Measurements from ENCODE around the gene DCLK2. TPM values are rescaled to one million over a fixed set of nuclear protein-coding genes. Genes with fewer than 3 reads are reported as not detected.

Gene DCLK2
- total and polyA plus RNA-seq, 2 of the 8 experiments (the other 6 are each of a cell fraction or from before 2014, with no cell fraction given), result 0.32 to 0.37 TPM

GRCh38 chr4:150072471-150072870 lies 5.8 kb upstream of the DCLK2 start:
- H3K23ac ChIP-seq (ENCODE audit: insufficient read length), result no peak overlapping the region
- H3K27me3 ChIP-seq (replicated peaks in 1 of 4; ENCODE audit: control insufficient read depth in 3 of 4, extremely low read depth in 1 of 4, insufficient read depth in 3 of 4, low read length in 3 of 4), result peaks cover 0 to 5% (median 2%) of the 10 kb centered on the region in 4 experiments; a peak in 2 of 7 replicates
- no peak overlapping the region for H2BK120ac ChIP-seq (replicated peaks; ENCODE audit: low read depth, low read length)
- 87% methylated on average over 4 of the region's 4 CpGs; no CpG with 5 or more reads in 1 of the 2 experiments for WGBS, 2 experiments (ENCODE audit: extremely low coverage in 1 of 2, insufficient coverage in 1 of 2, insufficient read length in 1 of 2, insufficient replicate concordance in 2 of 2, low coverage in 1 of 2, low lambda C conversion rate in 2 of 2, missing lambda C conversion rate in 1 of 2)
- H3K9ac ChIP-seq (replicated peaks in 1 of 4; ENCODE audit: extremely low read depth in 1 of 4, low read depth in 3 of 4, low read length in 3 of 4), result no peak overlapping the region
- H2BK15ac ChIP-seq (ENCODE audit: low read length), result no peak overlapping the region
- H3K18ac ChIP-seq (ENCODE audit: extremely low read depth, low read length), result no peak overlapping the region
- no peak overlapping the region for H4K8ac ChIP-seq (ENCODE audit: extremely low read depth, insufficient read depth, low read length)
- H3K23me2 ChIP-seq (ENCODE audit: low read depth, low read length), result no peaks in the 10 kb centered on the region
- no peaks in the 10 kb centered on the region for H3K36me3 ChIP-seq (ENCODE audit: control insufficient read depth in 2 of 4, insufficient read depth in 4 of 4, low read length in 3 of 4)
- H3K79me2 ChIP-seq (ENCODE audit: control insufficient read depth in 1 of 2, insufficient read depth in 2 of 2, low read length in 2 of 2), result no peaks in the 10 kb centered on the region
- TF ChIP-seq TBP (IDR thresholded peaks at IDR 0.05; ENCODE audit: low read depth, low read length), result no peak
- TF ChIP-seq TAF1 (IDR thresholded peaks at IDR 0.05; ENCODE audit: low read depth, low read length), result no peak
- no peak overlapping the region for H4K5ac ChIP-seq (ENCODE audit: insufficient read length, low read depth, low read length)
- no peak overlapping the region for H2BK5ac ChIP-seq (ENCODE audit: low read depth, low read length)
- no peaks in the 10 kb centered on the region; a peak in 1 of 7 replicates for H3K4me1 ChIP-seq (replicated peaks in 1 of 4; ENCODE audit: control insufficient read depth in 3 of 4, insufficient read depth in 4 of 4, low read length in 3 of 4)
- no peak overlapping the region for H3K56ac ChIP-seq (replicated peaks; ENCODE audit: insufficient read length, low read depth, low read length)
- no peak overlapping the region for H4K91ac ChIP-seq (replicated peaks; ENCODE audit: insufficient read length, low read length)
- no peak overlapping the region for H2BK12ac ChIP-seq (ENCODE audit: low read depth, low read length)
- no peaks in the 10 kb centered on the region for H3K79me1 ChIP-seq (ENCODE audit: low read depth, low read length)
- H3K4me2 ChIP-seq (ENCODE audit: insufficient read depth in 1 of 2, low read depth in 2 of 2, low read length in 2 of 2), result no peak overlapping the region
- no peaks in the 10 kb centered on the region for H3K9me3 ChIP-seq (ENCODE audit: insufficient read depth in 2 of 2, low read depth in 1 of 2, low read length in 1 of 2)
- H2BK20ac ChIP-seq (ENCODE audit: low read length), result no peak overlapping the region
- no peak overlapping the region for H3K4me3 ChIP-seq (ENCODE audit: extremely low read depth in 1 of 4, insufficient read depth in 2 of 4, low read depth in 3 of 4, low read length in 4 of 4)
- H3K27ac ChIP-seq (ENCODE audit: low read depth, low read length), result no peak overlapping the region
- H4K20me1 ChIP-seq (replicated peaks in 1 of 2; ENCODE audit: control insufficient read depth in 1 of 2, insufficient read depth in 2 of 2, low read length in 2 of 2), result no peaks in the 10 kb centered on the region
- CTCF ChIA-PET (ENCODE audit: partially characterized antibody), result interaction anchor here (0.6 to 1.4 kb wide), 2 partner anchors 144 to 170 kb away, joined by 3 to 5 read pairs; no protein-coding TSS in a partner anchor
- H2AK5ac ChIP-seq (ENCODE audit: low read depth, low read length), result no peak overlapping the region
- no peak for DNase-seq (ENCODE audit: low read depth in 1 of 2, low spot score in 2 of 2)
- no peak overlapping the region for H3K14ac ChIP-seq (ENCODE audit: insufficient read length)
- no peak overlapping the region for H3K4ac ChIP-seq (replicated peaks; ENCODE audit: insufficient read length, low read depth, low read length)
- FAIRE-seq, result no peak
- POLR2A ChIA-PET (ENCODE audit: partially characterized antibody), result no interaction called here
- no peak overlapping the region for H2AFZ ChIP-seq (ENCODE audit: low read length)
